ENCODE results near the gene SOAT2.

GRCh38 chr12:53094394-53094787 lies 8.9 kb upstream of the SOAT2 start:
- TF ChIP-seq CTCF (IDR thresholded peaks at IDR 0.05), result no peak
- TF ChIP-seq POLR2A (IDR thresholded peaks at IDR 0.05), result no peak
- no peak for TF ChIP-seq POLR2AphosphoS5 (IDR thresholded peaks at IDR 0.05; ENCODE audit: insufficient read depth in 1 of 2, low read depth in 1 of 2)
